Renal pelvis (tissue), 12 donors: ENCODE measurements around the gene GASK1B. TPM values are rescaled to one million over a fixed set of nuclear protein-coding genes. Genes with fewer than 3 reads are reported as not detected.

Experiments
- DNase-seq: peaks from one replicate; pipeline ENCODE4 v3.0.0-alpha.2; 2013
- long read RNA-seq, 16 experiments: transcript quantifications; one replicate each; lab custom pipeline, GENCODE V29; 2026
- polyA plus RNA-seq, 3 donors: library from polyadenylated mRNA; unstranded; fragments of 120-200 nt; gene quantifications; one replicate each; pipeline ENCODE4 v1.2.1, GENCODE V29; 2013; ENCODE audit not compliant: insufficient read length in 3 of 3

Gene GASK1B
- polyA plus RNA-seq, result 10 to 100 TPM; 29.9 to 35.5 (median 33.5) TPM
- long read RNA-seq, donor 1, result 0 reads
- long read RNA-seq, donor 2, full-length matches to known transcripts, result 1 of 1 reads
- long read RNA-seq, donor 2, partial matches to known transcripts, result 0 of 1 reads
- long read RNA-seq, donor 2, other reads (novel, unspliced or antisense), result 0 of 1 reads
- long read RNA-seq, donor 3, partial matches to known transcripts, result 6 of 6 reads
- long read RNA-seq, donor 3, other reads (novel, unspliced or antisense), result 0 of 6 reads
- long read RNA-seq, donor 4, result 0 reads
- long read RNA-seq, donor 5, result 0 reads
- long read RNA-seq, donor 6, result 0 reads
- long read RNA-seq, donor 7, full-length matches to known transcripts, result 4 of 4 reads
- long read RNA-seq, donor 7, partial matches to known transcripts, result 0 of 4 reads
- long read RNA-seq, donor 7, other reads (novel, unspliced or antisense), result 0 of 4 reads
- long read RNA-seq, donor 8, full-length matches to known transcripts, result 2 of 2 reads
- long read RNA-seq, donor 8, partial matches to known transcripts, result 0 of 2 reads
- long read RNA-seq, donor 8, other reads (novel, unspliced or antisense), result 0 of 2 reads
- long read RNA-seq, donor 9, full-length matches to known transcripts, result 3 of 3 reads
- long read RNA-seq, donor 9, partial matches to known transcripts, result 0 of 3 reads
- long read RNA-seq, donor 9, other reads (novel, unspliced or antisense), result 0 of 3 reads
- long read RNA-seq, donor 10, full-length matches to known transcripts, result 1 of 1 reads
- long read RNA-seq, donor 10, partial matches to known transcripts, result 0 of 1 reads
- long read RNA-seq, donor 10, other reads (novel, unspliced or antisense), result 0 of 1 reads
- long read RNA-seq, donor 11, full-length matches to known transcripts, result 1 of 6 reads
- long read RNA-seq, donor 11, partial matches to known transcripts, result 5 of 6 reads
- long read RNA-seq, donor 11, other reads (novel, unspliced or antisense), result 0 of 6 reads
- long read RNA-seq, donor 12, full-length matches to known transcripts, result 3 of 3 reads
- long read RNA-seq, donor 12, partial matches to known transcripts, result 0 of 3 reads
- long read RNA-seq, donor 12, other reads (novel, unspliced or antisense), result 0 of 3 reads
- long read RNA-seq, donor 13, result 0 reads
- long read RNA-seq, donor 14, full-length matches to known transcripts, result 3 of 9 reads
- long read RNA-seq, donor 14, partial matches to known transcripts, result 6 of 9 reads
- long read RNA-seq, donor 14, other reads (novel, unspliced or antisense), result 0 of 9 reads
- long read RNA-seq, donor 15, full-length matches to known transcripts, result 3 of 9 reads
- long read RNA-seq, donor 15, partial matches to known transcripts, result 6 of 9 reads
- long read RNA-seq, donor 15, other reads (novel, unspliced or antisense), result 0 of 9 reads
- long read RNA-seq, donor 16, full-length matches to known transcripts, result 2 of 2 reads
- long read RNA-seq, donor 16, partial matches to known transcripts, result 0 of 2 reads
- long read RNA-seq, donor 16, other reads (novel, unspliced or antisense), result 0 of 2 reads

- DNase-seq, result peak; percentile 42
Measured at GRCh38 chr4:158172261-158173258, at the start of gene GASK1B. TSS of gene GASK1B (minus strand) at chr4:158173025. CDS start at chr4:158171375, 1,650 bp downstream.

- no peak for DNase-seq
Measured at GRCh38 chr4:158219623-158220022, 46.8 kb upstream of the GASK1B start.

GRCh38 chr4:158217763-158218162, 44.9 kb upstream of the GASK1B start:
- no peak for DNase-seq

GRCh38 chr4:158214856-158215255, 42.0 kb upstream of the GASK1B start:
- DNase-seq, result no peak

GRCh38 chr4:158213466-158213865, 40.6 kb upstream of the GASK1B start:
- DNase-seq, result no peak

DNA sequence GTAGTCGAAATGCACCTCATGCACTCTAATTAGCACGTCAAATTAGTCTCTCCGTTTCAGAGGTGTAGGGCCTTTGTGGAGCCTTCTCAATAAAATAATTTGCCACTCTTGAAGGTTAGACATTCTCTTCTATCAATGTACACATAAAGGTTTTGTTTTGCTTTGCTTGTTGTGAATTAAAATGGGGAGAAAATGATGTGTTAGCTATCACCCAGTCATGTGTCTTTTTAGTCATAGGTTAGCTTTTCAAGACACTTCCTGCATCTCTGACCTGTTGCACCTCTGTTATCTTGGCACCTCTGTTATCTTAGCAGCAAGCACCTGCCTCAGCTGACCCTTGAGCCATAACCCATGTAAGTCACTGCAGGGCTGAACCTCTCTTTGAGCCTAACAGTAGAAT, 38.4 kb upstream of the GASK1B start:
- DNase-seq, result no peak

DNA sequence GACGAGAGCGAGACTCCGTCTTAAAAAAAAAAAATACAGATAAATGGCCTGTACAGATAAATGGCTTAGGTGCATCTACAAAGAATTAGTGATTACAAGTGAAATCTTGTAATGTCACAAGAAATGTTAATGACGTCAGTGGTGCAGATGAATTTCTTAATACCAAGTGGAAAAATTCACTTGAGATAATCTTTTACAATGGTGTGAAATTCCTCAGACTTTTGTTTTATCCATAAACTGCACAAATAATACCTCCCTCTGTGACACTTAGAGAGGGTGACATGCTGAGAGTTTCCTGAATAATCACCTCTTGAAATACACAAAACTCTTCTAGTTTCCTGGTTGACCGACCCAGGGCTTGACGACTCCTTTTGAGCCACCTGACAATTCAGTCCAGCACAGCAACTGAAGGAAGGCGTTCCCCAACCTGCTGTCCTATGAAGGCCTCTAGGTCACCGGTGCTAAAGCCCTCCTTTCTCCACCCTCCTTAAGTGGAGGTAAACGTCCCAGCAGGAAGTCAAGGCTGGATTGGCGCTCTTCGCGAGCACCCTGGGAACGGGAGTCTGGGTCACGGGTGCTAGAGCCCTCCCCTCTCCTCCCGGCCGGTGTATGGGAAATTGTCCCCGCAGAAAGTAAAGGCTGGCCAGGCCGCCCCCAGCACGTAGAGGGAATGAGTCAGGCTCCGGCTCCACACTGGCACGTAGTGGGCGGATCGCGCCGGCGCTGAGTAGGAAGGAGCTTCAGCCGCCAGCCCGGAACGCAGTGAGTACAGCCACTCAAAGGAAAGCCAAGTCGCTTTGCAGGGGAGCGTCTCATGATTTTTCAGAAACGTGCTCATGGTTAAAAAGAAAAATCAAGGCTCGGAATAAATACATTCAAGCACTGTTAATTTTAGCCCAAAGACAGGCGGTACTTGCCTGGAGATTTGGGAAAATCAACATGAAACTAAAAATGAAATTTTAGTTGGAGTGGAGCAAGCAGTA, 37.3 kb upstream of the GASK1B start, which contains the start of gene TMEM144:
Gene TMEM144, plus strand, starts transcription at position 662 of the 983 bp plus-strand sequence. CDS start 2,182 bp downstream, outside the sequence.
- DNase-seq, result peak; percentile 73

DNA sequence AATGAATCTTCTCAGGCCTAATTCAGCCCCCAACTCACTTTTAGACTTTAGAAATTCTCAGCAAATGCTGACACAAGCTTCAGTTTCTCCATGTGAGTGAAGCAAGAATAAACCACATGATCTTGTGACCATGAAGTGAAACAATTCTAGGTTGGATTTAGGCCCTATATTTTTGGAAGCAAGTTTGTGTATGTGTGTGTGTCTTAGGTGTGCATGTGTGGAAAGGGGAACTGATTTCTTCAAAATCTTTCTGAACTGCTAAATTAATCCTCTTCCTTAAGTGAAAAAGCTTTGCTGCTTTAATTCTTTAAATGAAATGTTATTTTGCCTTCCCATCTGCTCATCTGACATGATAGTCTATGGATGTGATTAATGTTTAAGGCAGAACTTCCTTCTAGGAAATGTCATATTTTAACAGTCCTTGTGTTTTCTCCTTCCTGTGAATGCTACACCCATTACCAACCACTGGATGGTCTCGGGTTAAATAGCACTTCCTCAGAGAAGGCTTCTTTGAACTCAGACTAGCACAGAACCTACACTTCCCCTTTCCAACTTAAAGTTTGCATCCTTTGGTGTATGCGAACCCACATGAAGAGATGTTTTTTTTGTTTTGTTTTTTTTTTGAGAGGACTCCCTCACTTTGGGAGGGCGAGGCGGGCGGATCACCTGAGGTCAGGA, 36.3 kb upstream of the GASK1B start:
- no peak for DNase-seq

- no peak for DNase-seq
Measured at GRCh38 chr4:158203929-158204328, 31.1 kb upstream of the GASK1B start.

DNA sequence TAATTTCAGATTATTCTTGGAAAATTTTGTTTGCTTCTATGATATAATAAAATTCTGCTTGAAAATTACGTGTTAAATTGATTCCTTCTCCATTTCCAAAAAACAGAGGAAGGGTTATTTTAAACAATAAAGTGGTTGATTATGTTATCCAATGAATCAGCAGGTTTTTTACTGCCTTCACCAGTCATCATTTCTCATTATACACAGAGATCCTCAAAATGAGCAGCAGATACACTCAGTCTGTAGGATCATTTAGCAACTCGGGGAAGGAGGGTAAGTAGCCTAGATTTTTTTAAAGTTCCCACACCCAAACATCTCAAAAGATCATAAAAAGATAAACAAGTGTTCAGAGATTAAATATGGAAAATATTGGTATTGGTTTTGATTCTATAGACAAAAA, 30.6 kb upstream of the GASK1B start:
- DNase-seq, result no peak

DNA sequence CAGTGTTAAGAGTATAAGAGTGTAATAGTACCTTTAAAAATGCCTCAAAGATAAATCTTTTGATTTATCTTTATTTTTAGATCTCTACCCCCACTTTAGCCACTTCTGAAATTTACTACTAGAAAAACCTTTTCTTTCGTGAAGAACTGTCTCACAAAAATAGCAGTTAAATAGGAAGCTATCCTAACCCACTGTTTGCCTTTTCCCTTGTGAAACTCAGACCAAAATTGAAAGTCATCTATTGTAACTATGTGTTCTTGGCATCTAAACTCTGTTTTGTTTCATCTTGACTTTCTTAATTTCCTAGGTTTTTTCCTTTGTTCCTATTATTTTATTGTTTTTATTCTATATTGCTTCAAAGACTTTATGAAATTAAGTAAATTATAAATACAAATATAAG, 29.7 kb upstream of the GASK1B start:
- no peak for DNase-seq

- DNase-seq, result no peak
Measured at GRCh38 chr4:158201876-158202275, 29.1 kb upstream of the GASK1B start.

DNA sequence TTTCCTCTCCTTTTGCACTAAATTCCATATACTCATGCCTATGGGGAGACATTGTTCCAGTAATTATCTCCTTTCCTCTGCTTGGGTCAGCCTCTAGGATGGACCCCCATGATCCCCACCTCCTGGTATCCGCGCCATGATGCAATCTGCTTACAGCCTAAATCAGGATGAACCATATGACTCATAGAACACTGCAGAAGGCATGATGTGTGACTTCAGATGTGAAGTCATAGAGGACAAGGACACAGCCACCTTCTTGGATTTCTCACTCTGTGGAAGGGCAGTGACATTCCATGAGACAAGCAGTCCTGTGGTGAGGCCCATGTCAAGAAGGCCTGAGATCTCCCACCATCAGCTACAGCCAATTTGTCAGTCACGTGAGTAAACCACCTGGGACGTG, 28.5 kb upstream of the GASK1B start:
- DNase-seq, result no peak

GRCh38 chr4:158200214-158200613, 27.4 kb upstream of the GASK1B start:
- DNase-seq, result no peak

GRCh38 chr4:158197194-158197776, 24.5 kb upstream of the GASK1B start:
- no peak for DNase-seq

GRCh38 chr4:158195297-158195696, 22.5 kb upstream of the GASK1B start:
- no peak for DNase-seq

DNA sequence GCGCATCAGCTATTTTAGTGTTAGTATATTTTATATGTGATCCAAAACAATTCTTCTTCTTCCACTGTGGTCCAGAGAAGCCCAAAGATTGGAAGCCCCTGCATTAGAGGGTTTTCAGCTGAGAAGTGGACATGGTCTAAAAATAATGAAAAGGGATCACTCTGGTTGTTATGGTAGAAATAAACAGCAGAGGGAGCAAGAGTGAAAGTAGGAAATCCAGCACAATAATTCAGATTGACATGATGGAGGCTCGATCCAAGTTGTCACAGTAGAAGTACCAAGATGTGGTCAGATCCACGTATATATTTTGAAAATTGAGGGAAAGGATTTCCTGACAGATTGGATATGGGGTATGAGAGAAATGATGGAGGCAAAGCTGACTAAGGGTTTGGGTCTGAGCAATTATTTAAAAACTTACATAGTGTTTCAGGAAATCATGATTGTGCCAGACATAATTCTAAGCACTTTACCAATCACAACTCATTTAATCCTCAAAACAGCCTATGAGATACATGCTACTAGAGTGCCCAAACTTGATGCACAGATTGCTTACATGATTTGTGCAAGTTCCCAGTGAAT, 20.4 kb upstream of the GASK1B start:
- no peak for DNase-seq
